GM19238 (cell line): Measurements from ENCODE around the gene PLEKHM3.

Experiments used
- DNase-seq: peaks from one replicate; pipeline ENCODE4 v3.0.0; 2011; ENCODE audit warnings: low spot score; ENCODE audit not compliant: insufficient read length

Gene PLEKHM3

GRCh38 chr2:207990784-207991183 lies 34.5 kb downstream of the PLEKHM3 start:
- DNase-seq = no peak

- no peak for DNase-seq
Measured at GRCh38 chr2:207988975-207989374, 36.4 kb downstream of the PLEKHM3 start.

- DNase-seq = no peak
Measured at GRCh38 chr2:207987025-207987716, 38.2 kb downstream of the PLEKHM3 start.

GRCh38 chr2:207984765-207985480 lies 40.4 kb downstream of the PLEKHM3 start:
- DNase-seq = no peak

- peak; percentile 22 for DNase-seq
Measured at GRCh38 chr2:207983641-207984042, 41.7 kb downstream of the PLEKHM3 start.

- DNase-seq = no peak
Measured at GRCh38 chr2:207978177-207978948, 47.0 kb downstream of the PLEKHM3 start.

GRCh38 chr2:207975921-207976320 lies 49.4 kb downstream of the PLEKHM3 start:
- DNase-seq = no peak

- DNase-seq = no peak
Measured at GRCh38 chr2:207974216-207974605, 51.1 kb downstream of the PLEKHM3 start.

GRCh38 chr2:207970826-207971180 lies 54.5 kb downstream of the PLEKHM3 start:
- no peak for DNase-seq

- no peak for DNase-seq
Measured at GRCh38 chr2:207970147-207970825, 55.0 kb downstream of the PLEKHM3 start.

GRCh38 chr2:207969249-207969648 lies 56.1 kb downstream of the PLEKHM3 start:
- DNase-seq = no peak

- no peak for DNase-seq
Measured at GRCh38 chr2:207967121-207967520, 58.2 kb downstream of the PLEKHM3 start.

- DNase-seq = no peak
Measured at GRCh38 chr2:207960911-207961310, 64.4 kb downstream of the PLEKHM3 start.

GRCh38 chr2:207960090-207960489 lies 65.2 kb downstream of the PLEKHM3 start:
- DNase-seq = no peak

GRCh38 chr2:207956771-207957170 lies 68.6 kb downstream of the PLEKHM3 start:
- no peak for DNase-seq

GRCh38 chr2:207955456-207955855 lies 69.9 kb downstream of the PLEKHM3 start:
- no peak for DNase-seq

- no peak for DNase-seq
Measured at GRCh38 chr2:207953354-207953753, 72.0 kb downstream of the PLEKHM3 start.

GRCh38 chr2:207952564-207953345 lies 72.6 kb downstream of the PLEKHM3 start:
- DNase-seq = no peak

- no peak for DNase-seq
Measured at GRCh38 chr2:207951734-207952470, 73.4 kb downstream of the PLEKHM3 start.

GRCh38 chr2:207950761-207951114 lies 74.6 kb downstream of the PLEKHM3 start:
- DNase-seq = no peak
